Measurements from ENCODE around the gene BAIAP3. TPM values are rescaled to one million over a fixed set of nuclear protein-coding genes. Genes with fewer than 3 reads are reported as not detected.

BAIAP3 gene
- total RNA-seq, 2 experiments from 2014 or later: 3.2 to 6.3 TPM

- no peaks in the 10 kb centered on the region for H3K79me2 ChIP-seq (ENCODE audit: insufficient read depth, low read depth, low read length)
- no peaks in the 10 kb centered on the region for H3K9me3 ChIP-seq (ENCODE audit: low read length)
- ChIA-PET POLR2A (no interaction called here), CTCF (ENCODE audit: unreplicated experiment) (no interaction called here)
- no peaks in the 10 kb centered on the region for H3K9me2 ChIP-seq (ENCODE audit: insufficient read depth, low read length)
- no peak overlapping the region for H3K27ac ChIP-seq (ENCODE audit: low read depth, low read length, poor library complexity, severe bottlenecking)
- intact Hi-C loops (cut with micrococcal nuclease; ENCODE audit: unreplicated experiment): no loop called here
- TF ChIP-seq EZH2phosphoT487 (IDR thresholded peaks at IDR 0.05; ENCODE audit: borderline replicate concordance, low read depth, low read length): no peak
- TF ChIP-seq CTCF (conservative IDR thresholded peaks at IDR 0.05; ENCODE audit: low read length): no peak
- H3K4me2 ChIP-seq (ENCODE audit: low read length): no peak overlapping the region
- DNase-seq (ENCODE audit: low spot score): no peak
- peaks cover 18% of the 10 kb centered on the region for H3K4me1 ChIP-seq (ENCODE audit: insufficient read depth, low read length, poor library complexity, severe bottlenecking)
- no peaks in the 10 kb centered on the region for H4K20me1 ChIP-seq (ENCODE audit: insufficient read depth, low read length)
- H3K4me3 ChIP-seq (ENCODE audit: low read depth, low read length, poor library complexity, severe bottlenecking): no peak overlapping the region
- no peak overlapping the region for H2AFZ ChIP-seq (ENCODE audit: low read length)
- no peaks in the 10 kb centered on the region for H3K36me3 ChIP-seq (ENCODE audit: insufficient read depth, low read length)
- no TSS peak for BruUV-seq (replicated peaks)
These were observed 7.5 kb downstream of the BAIAP3 start for GRCh38 chr16:1340730-1341494.

- H3K4me2 ChIP-seq (ENCODE audit: low read length): peak overlapping the region; percentile 76
These were observed 8.3 kb downstream of the BAIAP3 start for GRCh38 chr16:1341495-1342420.

More at GRCh38 chr16:1341495-1342420, 8.3 kb downstream of the BAIAP3 start:
- H3K9me2 ChIP-seq (ENCODE audit: insufficient read depth, low read length): no peaks in the 10 kb centered on the region
- no peaks in the 10 kb centered on the region for H4K20me1 ChIP-seq (ENCODE audit: insufficient read depth, low read length)
- peak overlapping the region; percentile 8; the same call in 1 of the 2 replicates for H2AFZ ChIP-seq (ENCODE audit: low read length)
- H3K4me3 ChIP-seq (ENCODE audit: low read depth, low read length, poor library complexity, severe bottlenecking): peak overlapping the region; percentile 57
- CTCF ChIA-PET (ENCODE audit: unreplicated experiment): interaction anchor here (0.6 kb wide), 1 partner anchor 120 kb away, joined by 3 read pairs; no protein-coding TSS in a partner anchor
- no peak for DNase-seq (ENCODE audit: low spot score)
- H3K27ac ChIP-seq (ENCODE audit: low read depth, low read length, poor library complexity, severe bottlenecking): peak overlapping the region; percentile 55
- POLR2A ChIA-PET: interaction anchor here (1.3 kb wide), 1 partner anchor 9 kb away, joined by 5 read pairs; no protein-coding TSS in a partner anchor
- H3K9me3 ChIP-seq (ENCODE audit: low read length): no peaks in the 10 kb centered on the region
- no peaks in the 10 kb centered on the region for H3K36me3 ChIP-seq (ENCODE audit: insufficient read depth, low read length)
- TF ChIP-seq CTCF (conservative IDR thresholded peaks at IDR 0.05; ENCODE audit: low read length) (no peak), EZH2phosphoT487 (IDR thresholded peaks at IDR 0.05; ENCODE audit: borderline replicate concordance, low read depth, low read length) (no peak)
- intact Hi-C loops (cut with micrococcal nuclease; ENCODE audit: unreplicated experiment): loop anchor here (1.0 kb wide), 1 partner anchor 10 kb away; no protein-coding TSS in a partner anchor
- BruUV-seq (replicated peaks): no TSS peak
- peaks cover 18% of the 10 kb centered on the region for H3K4me1 ChIP-seq (ENCODE audit: insufficient read depth, low read length, poor library complexity, severe bottlenecking)
- H3K79me2 ChIP-seq (ENCODE audit: insufficient read depth, low read depth, low read length): no peaks in the 10 kb centered on the region

All from OCI-LY7 (cell line).